ENCODE results near the gene MYL11.
"Not testable (repeated sequence)": the region's sequence is repeated elsewhere in the genome, so short reads cannot be mapped to it uniquely, and the experiment has no call there.

MYL11 gene

GRCh38 chr16:30395155-30395991, 20.8 kb downstream of the MYL11 start, which contains the start of gene ZNF48:
TSS of gene ZNF48 (plus strand) at chr16:30395420. CDS start at chr16:30395795, 375 bp downstream.
- Histone ChIP-seq H3K36me3 (ENCODE audit: low read length) (no peaks in the 10 kb centered on the region), H3K9me2 (replicated peaks; ENCODE audit: insufficient read depth, low read length) (no peaks in the 10 kb centered on the region), H3K27ac (ENCODE audit: low read depth, low read length) (peak within 1 kb of the TSS; percentile 27; the same call in 1 of the 2 replicates), H3K27me3 (ENCODE audit: low read length) (no peaks in the 10 kb centered on the region), H3K9me3 (ENCODE audit: insufficient read depth, low read length) (no peaks in the 10 kb centered on the region), H2AFZ (ENCODE audit: low read depth, low read length, severe bottlenecking) (peak within 1 kb of the TSS; percentile 87), H3F3A (ENCODE audit: insufficient read depth) (peaks cover 5% of the 10 kb centered on the region; the same call in 1 of the 2 replicates), H3K9ac (ENCODE audit: low read length) (peak within 1 kb of the TSS; percentile 70), H3K4me2 (ENCODE audit: low read depth, low read length, poor library complexity, severe bottlenecking) (peak within 1 kb of the TSS; percentile 82), H4K20me1 (ENCODE audit: low read depth, low read length) (no peaks in the 10 kb centered on the region), H3K79me2 (ENCODE audit: insufficient read depth, low read length) (peaks cover 13% of the 10 kb centered on the region; the same call in 1 of the 2 replicates), H3K4me3 (ENCODE audit: insufficient read depth, low read length, poor library complexity, severe bottlenecking) (peak within 1 kb of the TSS; percentile 74)
- TF ChIP-seq CTCF (IDR thresholded peaks at IDR 0.05; ENCODE audit: insufficient read depth, low read length, poor library complexity, severe bottlenecking) = no peak
- TF ChIP-seq EZH2phosphoT487 (conservative IDR thresholded peaks at IDR 0.05; ENCODE audit: low read length) = no peak

- Histone ChIP-seq H3K4me2 (ENCODE audit: low read depth, low read length, poor library complexity, severe bottlenecking) (peak overlapping the region; percentile 82), H3K27ac (ENCODE audit: low read depth, low read length) (0 out of 2 replicates have a peak overlapping the region, but pooled peaks have one; percentile 17), H2AFZ (ENCODE audit: low read depth, low read length, severe bottlenecking) (peak overlapping the region; percentile 47)
Measured at GRCh38 chr16:30395992-30396585, 21.5 kb downstream of the MYL11 start.

GRCh38 chr16:30396627-30397026, 22.0 kb downstream of the MYL11 start:
- peak overlapping the region; percentile 82 for H3K4me2 ChIP-seq (ENCODE audit: low read depth, low read length, poor library complexity, severe bottlenecking)
- H3K27ac ChIP-seq (ENCODE audit: low read depth, low read length); H2AFZ ChIP-seq (ENCODE audit: low read depth, low read length, severe bottlenecking); H3K4me3 ChIP-seq (ENCODE audit: insufficient read depth, low read length, poor library complexity, severe bottlenecking); H3K9ac ChIP-seq (ENCODE audit: low read length); H3K27me3 ChIP-seq (ENCODE audit: low read length); H4K20me1 ChIP-seq (ENCODE audit: low read depth, low read length); H3K36me3 ChIP-seq (ENCODE audit: low read length); H3F3A ChIP-seq (ENCODE audit: insufficient read depth); H3K9me3 ChIP-seq (ENCODE audit: insufficient read depth, low read length); H3K9me2 ChIP-seq (replicated peaks; ENCODE audit: insufficient read depth, low read length): not testable (repeated sequence)
- H3K79me2 ChIP-seq (ENCODE audit: insufficient read depth, low read length) = peaks cover 13% of the 10 kb centered on the region; the same call in 1 of the 2 replicates

More at GRCh38 chr16:30395992-30396585, 21.5 kb downstream of the MYL11 start:
- H3K27me3 ChIP-seq (ENCODE audit: low read length) = no peaks in the 10 kb centered on the region
- H3K9me2 ChIP-seq (replicated peaks; ENCODE audit: insufficient read depth, low read length) = no peaks in the 10 kb centered on the region
- no peaks in the 10 kb centered on the region for H3K9me3 ChIP-seq (ENCODE audit: insufficient read depth, low read length)
- H4K20me1 ChIP-seq (ENCODE audit: low read depth, low read length) = no peaks in the 10 kb centered on the region
- peak overlapping the region; percentile 70 for H3K9ac ChIP-seq (ENCODE audit: low read length)
- H3K79me2 ChIP-seq (ENCODE audit: insufficient read depth, low read length) = peaks cover 13% of the 10 kb centered on the region; the same call in 1 of the 2 replicates
- H3K36me3 ChIP-seq (ENCODE audit: low read length) = no peaks in the 10 kb centered on the region
- no peak for TF ChIP-seq EZH2phosphoT487 (conservative IDR thresholded peaks at IDR 0.05; ENCODE audit: low read length)
- no peak for TF ChIP-seq CTCF (IDR thresholded peaks at IDR 0.05; ENCODE audit: insufficient read depth, low read length, poor library complexity, severe bottlenecking)
- H3F3A ChIP-seq (ENCODE audit: insufficient read depth) = peaks cover 5% of the 10 kb centered on the region; the same call in 1 of the 2 replicates
- peak overlapping the region; percentile 74 for H3K4me3 ChIP-seq (ENCODE audit: insufficient read depth, low read length, poor library complexity, severe bottlenecking)
